ENCODE results near the gene NLK. TPM values are rescaled to one million over a fixed set of nuclear protein-coding genes. Genes with fewer than 3 reads are reported as not detected.

The NLK gene
- total RNA-seq, 4 donors from 2014 or later: 6.2 to 40.5 (median 29.9) TPM

GRCh38 chr17:28078341-28079229 is 36.1 kb downstream of the NLK start:
- WGBS, 2 donors (ENCODE audit: low coverage in 1 of 2): 57 to 84% methylated on average over 3 of the region's 3 CpGs
- in situ Hi-C loops (cut with MboI; ENCODE audit: low pct_ligation_motif_present in 1 of 4, low pct_unique_long_range_greater_than_20kb in 1 of 4, low sequenced_read_pairs in 3 of 4) (no loop called here), intact Hi-C loops (cut with DNase I; ENCODE audit: low total_unique reads) (no loop called here)
- DNase-seq: no peak
- H3K4me1 ChIP-seq: peaks cover 11 to 57% (median 30%) of the 10 kb centered on the region in 4 donors
- H3K4me3 ChIP-seq: no peak overlapping the region
- H3K9me3 ChIP-seq: no peaks in the 10 kb centered on the region
- no peaks in the 10 kb centered on the region for H3K36me3 ChIP-seq
- peak overlapping the region in 2 of 4 donors; percentile 21 to 58 for H3K27ac ChIP-seq
- H3K27me3 ChIP-seq: no peaks in the 10 kb centered on the region
- TF ChIP-seq POLR2AphosphoS5 (IDR thresholded peaks at IDR 0.05) (no peak), EP300 (IDR thresholded peaks at IDR 0.05; ENCODE audit: low read depth) (no peak), POLR2A (IDR thresholded peaks at IDR 0.05) (no peak), CTCF (IDR thresholded peaks at IDR 0.05) (no peak)

- WGBS, 2 donors (ENCODE audit: low coverage in 1 of 2): 55 to 100% methylated on average over 1 to 2 of the region's 2 CpGs
- in situ Hi-C loops (cut with MboI; ENCODE audit: low pct_ligation_motif_present in 1 of 4, low pct_unique_long_range_greater_than_20kb in 1 of 4, low sequenced_read_pairs in 3 of 4): loop anchor here in 1 of 4 donors (10.0 kb wide), 1 partner anchor 187 kb away; the partner anchor contains the start of gene LYRM9
These were observed 39.0 kb downstream of the NLK start for GRCh38 chr17:28081467-28081866.

GRCh38 chr17:28085766-28086165 is 43.3 kb downstream of the NLK start:
- intact Hi-C loops (cut with DNase I; ENCODE audit: low total_unique reads): no loop called here
- 92 to 100% methylated on average over 1 to 2 of the region's 2 CpGs for WGBS, 2 donors (ENCODE audit: low coverage in 1 of 2)
- TF ChIP-seq CTCF (IDR thresholded peaks at IDR 0.05) (no peak), POLR2A (IDR thresholded peaks at IDR 0.05) (no peak)
- no peak overlapping the region for H3K4me3 ChIP-seq
- in situ Hi-C loops (cut with MboI; ENCODE audit: low pct_ligation_motif_present in 1 of 4, low pct_unique_long_range_greater_than_20kb in 1 of 4, low sequenced_read_pairs in 3 of 4): loop anchor here in 1 of 4 donors (10.0 kb wide), 1 partner anchor 191 kb away; the partner anchor contains the start of gene LYRM9
- H3K27ac ChIP-seq: no peak overlapping the region
- DNase-seq: no peak
- peaks cover 11 to 30% (median 20%) of the 10 kb centered on the region in 4 donors for H3K4me1 ChIP-seq
- H3K36me3 ChIP-seq: no peaks in the 10 kb centered on the region
- no peaks in the 10 kb centered on the region for H3K9me3 ChIP-seq
- H3K27me3 ChIP-seq: no peaks in the 10 kb centered on the region

More at GRCh38 chr17:28081467-28081866, 39.0 kb downstream of the NLK start:
- peak; percentile 27 for DNase-seq
- H3K4me1 ChIP-seq: peaks cover 11 to 57% (median 29%) of the 10 kb centered on the region in 4 donors
- TF ChIP-seq CTCF (IDR thresholded peaks at IDR 0.05): no peak
- TF ChIP-seq POLR2AphosphoS5 (IDR thresholded peaks at IDR 0.05): no peak
- TF ChIP-seq POLR2A (IDR thresholded peaks at IDR 0.05): no peak
- no peak for TF ChIP-seq EP300 (IDR thresholded peaks at IDR 0.05; ENCODE audit: low read depth)
- intact Hi-C loops (cut with DNase I; ENCODE audit: low total_unique reads): no loop called here
- H3K4me3 ChIP-seq: no peak overlapping the region
- peak overlapping the region; percentile 50 to 71 (median 60) for H3K27ac ChIP-seq
- H3K36me3 ChIP-seq: no peaks in the 10 kb centered on the region
- H3K9me3 ChIP-seq: no peaks in the 10 kb centered on the region
- no peaks in the 10 kb centered on the region for H3K27me3 ChIP-seq

- TF ChIP-seq POLR2AphosphoS5 (IDR thresholded peaks at IDR 0.05) (no peak), CTCF (IDR thresholded peaks at IDR 0.05) (no peak), POLR2A (IDR thresholded peaks at IDR 0.05) (no peak), EP300 (IDR thresholded peaks at IDR 0.05; ENCODE audit: low read depth) (no peak)
These were observed 44.0 kb downstream of the NLK start for GRCh38 chr17:28086519-28086918.

More at GRCh38 chr17:28086519-28086918, 44.0 kb downstream of the NLK start:
- H3K27ac ChIP-seq: no peak overlapping the region
- H3K9me3 ChIP-seq: no peaks in the 10 kb centered on the region
- no peaks in the 10 kb centered on the region for H3K27me3 ChIP-seq
- in situ Hi-C loops (cut with MboI; ENCODE audit: low pct_ligation_motif_present in 1 of 4, low pct_unique_long_range_greater_than_20kb in 1 of 4, low sequenced_read_pairs in 3 of 4) (loop anchor here in 1 of 4 donors (10.0 kb wide), 1 partner anchor 192 kb away; the partner anchor contains the start of gene LYRM9), intact Hi-C loops (cut with DNase I; ENCODE audit: low total_unique reads) (no loop called here)
- no peak for DNase-seq
- H3K36me3 ChIP-seq: no peaks in the 10 kb centered on the region
- WGBS, 2 donors (ENCODE audit: low coverage in 1 of 2): 89 to 97% methylated on average over 4 of the region's 4 CpGs
- H3K4me1 ChIP-seq: peaks cover 9 to 23% (median 15%) of the 10 kb centered on the region in 4 donors
- H3K4me3 ChIP-seq: no peak overlapping the region

All from transverse colon (tissue), 4 donors.